PC-3 (cell line): ENCODE results near the gene DKK3. TPM values are rescaled to one million over a fixed set of nuclear protein-coding genes. Genes with fewer than 3 reads are reported as not detected.

ENCODE experiments used
- ATAC-seq: fragments of 200-7000 bp; cut with Tn5 transposase; 2 replicates; pipeline ENCODE4 v1.9.1; 2020; ENCODE audit warnings: mild to moderate bottlenecking, moderate library complexity
- BruUV-seq: library from RNA; stranded (reverse); fragments of 400-500 nt; replicated peaks from 2 replicates; lab custom pipeline; 2021; lab: Mats Ljungman, UMichigan
- CTCF ChIA-PET: fragments of 300-600 bp; sonication (Branson Sonifier 250); formaldehyde crosslinking; loops from one replicate; lab custom pipeline; 2022; ENCODE audit warnings: antibody characterized with exemption; lab: Charles Lee
- POLR2A ChIA-PET: fragments of 300-600 bp; sonication (Branson Sonifier 250); formaldehyde crosslinking; loops from one replicate; lab custom pipeline; 2022; ENCODE audit warnings: antibody characterized with exemption; ENCODE audit not compliant: unreplicated experiment; lab: Charles Lee
- DNase-seq: peaks from one replicate; pipeline ENCODE4 v3.0.0-alpha.2; 2015
- H2AFZ ChIP-seq: fragments of 300-600 bp; sonication (generic); 2 replicates; pipeline ENCODE4 v1.6.0; 2016; ENCODE audit warnings: antibody characterized with exemption, low read length
- H3F3A ChIP-seq: fragments of 300-600 bp; sonication (generic); one replicate; pipeline ENCODE4 v1.6.0; 2017; ENCODE audit warnings: antibody characterized with exemption, low read length, control low read depth, mild to moderate bottlenecking; ENCODE audit not compliant: unreplicated experiment
- H3K27ac ChIP-seq: fragments of 300-600 bp; sonication (generic); 2 replicates; pipeline ENCODE4 v1.5.1; 2016; ENCODE audit warnings: mild to moderate bottlenecking, low read length
- H3K27me3 ChIP-seq: fragments of 300-600 bp; sonication (generic); 2 replicates; pipeline ENCODE4 v1.6.1; 2016; ENCODE audit warnings: low read length, mixed read lengths
- H3K36me3 ChIP-seq: fragments of 300-600 bp; sonication (generic); 2 replicates; pipeline ENCODE4 v1.6.1; 2016; ENCODE audit warnings: low read depth, mixed run types, low read length, mixed read lengths
- H3K4me1 ChIP-seq: fragments of 300-600 bp; sonication (generic); 2 replicates; pipeline ENCODE4 v1.5.1; 2016; ENCODE audit warnings: low read length; ENCODE audit not compliant: insufficient read depth
- H3K4me2 ChIP-seq: fragments of 300-600 bp; sonication (generic); 2 replicates; pipeline ENCODE4 v1.6.0; 2016; ENCODE audit warnings: low read length
- H3K4me3 ChIP-seq: fragments of 300-600 bp; sonication (generic); 2 replicates; pipeline ENCODE4 v1.5.1; 2016; ENCODE audit warnings: mild to moderate bottlenecking, low read length, mixed read lengths
- H3K79me2 ChIP-seq: fragments of 300-600 bp; sonication (generic); 2 replicates; pipeline ENCODE4 v1.6.1; 2017; ENCODE audit warnings: low read length, mixed read lengths
- H3K9ac ChIP-seq: fragments of 300-600 bp; sonication (generic); 2 replicates; pipeline ENCODE4 v1.6.0; 2016; ENCODE audit warnings: mild to moderate bottlenecking, low read length
- H3K9me2 ChIP-seq: fragments of 300-600 bp; sonication (generic); replicated peaks from 2 replicates; pipeline ENCODE4 v1.6.1; 2016; ENCODE audit warnings: mixed run types, low read length, mixed read lengths
- H3K9me3 ChIP-seq: fragments of 300-600 bp; sonication (generic); 2 replicates; pipeline ENCODE4 v1.6.1; 2016; ENCODE audit warnings: low read length, mixed read lengths
- H4K20me1 ChIP-seq: fragments of 300-600 bp; sonication (generic); 2 replicates; pipeline ENCODE4 v1.6.1; 2016; ENCODE audit warnings: low read length, mixed read lengths
- CTCF ChIP-seq: fragments of 300-600 bp; sonication (generic); conservative IDR thresholded peaks from 2 replicates; pipeline ENCODE4 v1.5.1; 2017; ENCODE audit warnings: antibody characterized with exemption, low read depth, mild to moderate bottlenecking, low read length
- EZH2 ChIP-seq: fragments of 300-600 bp; sonication (generic); IDR thresholded peaks from one replicate; pipeline ENCODE4 v1.6.1; 2017; ENCODE audit warnings: antibody characterized with exemption, mild to moderate bottlenecking, low read length; ENCODE audit not compliant: unreplicated experiment
- EZH2phosphoT487 ChIP-seq: fragments of 300-600 bp; sonication (generic); IDR thresholded peaks from 2 replicates; pipeline ENCODE4 v1.6.1; 2018; ENCODE audit warnings: mild to moderate bottlenecking, antibody characterized with exemption, low read length, borderline replicate concordance
- intact Hi-C: fragments of 100-400 bp; cut with micrococcal nuclease; formaldehyde crosslinking; loops from 2 replicates; pipeline ENCODE4 v1.9.0; 2023
- total RNA-seq: library from RNA; depleted of rRNA; stranded (reverse); fragments of >200 nt; gene quantifications from 2 replicates; pipeline ENCODE4 v1.2.3, GENCODE V29; 2014

DKK3 gene
- total RNA-seq, 1 experiment from 2014 or later = 0.07 TPM

- no peak for DNase-seq
- no peaks in the 10 kb centered on the region for H3K79me2 ChIP-seq
- no peak overlapping the region for H2AFZ ChIP-seq
- no peaks in the 10 kb centered on the region for H3K36me3 ChIP-seq
- no peak overlapping the region for H3K4me3 ChIP-seq
- no TSS peak for BruUV-seq
- no peaks in the 10 kb centered on the region for H3K27me3 ChIP-seq
- no peak for TF ChIP-seq EZH2
- TF ChIP-seq CTCF = no peak
- TF ChIP-seq EZH2phosphoT487 = no peak
- no peaks in the 10 kb centered on the region for H3K9me2 ChIP-seq
- peaks cover 64% of the 10 kb centered on the region for H3K4me1 ChIP-seq
- H3K4me2 ChIP-seq = no peak overlapping the region
- H3K27ac ChIP-seq = peak overlapping the region; percentile 85
- CTCF ChIA-PET = no interaction called here
- intact Hi-C loops = no loop called here
- no peak for ATAC-seq
- POLR2A ChIA-PET = no interaction called here
- H3K9ac ChIP-seq = no peak overlapping the region
- no peaks in the 10 kb centered on the region for H4K20me1 ChIP-seq
- H3K9me3 ChIP-seq = no peaks in the 10 kb centered on the region
- no peaks in the 10 kb centered on the region for H3F3A ChIP-seq
Measured at GRCh38 chr11:11978098-11978637, 30.3 kb downstream of the DKK3 start.

GRCh38 chr11:11977206-11977938 is 31.1 kb downstream of the DKK3 start:
- H3K4me2 ChIP-seq = peak overlapping the region; percentile 72
- peak overlapping the region; percentile 25; the same call in 1 of the 2 replicates for H2AFZ ChIP-seq
- H3K9me2 ChIP-seq = no peaks in the 10 kb centered on the region
- ATAC-seq (peak; percentile 83), DNase-seq (peak; percentile 95)
- TF ChIP-seq CTCF = no peak
- no peak for TF ChIP-seq EZH2
- TF ChIP-seq EZH2phosphoT487 = no peak
- H3F3A ChIP-seq = no peaks in the 10 kb centered on the region
- no peaks in the 10 kb centered on the region for H3K27me3 ChIP-seq
- H3K27ac ChIP-seq = peak overlapping the region; percentile 85
- CTCF ChIA-PET = interaction anchor here (0.6 to 1.7 kb wide), 5 partner anchors 11 to 192 kb away, joined by 3 to 5 read pairs (median 3); no protein-coding TSS in a partner anchor
- BruUV-seq = no TSS peak
- no peaks in the 10 kb centered on the region for H3K9me3 ChIP-seq
- intact Hi-C loops = no loop called here
- H3K4me1 ChIP-seq = peaks cover 56% of the 10 kb centered on the region
- H3K36me3 ChIP-seq = no peaks in the 10 kb centered on the region
- POLR2A ChIA-PET = interaction anchor here (0.6 kb wide), 1 partner anchor 134 kb away, joined by 3 read pairs; no protein-coding TSS in a partner anchor
- H3K4me3 ChIP-seq = no peak overlapping the region; the same call in 1 of the 2 replicates
- no peaks in the 10 kb centered on the region for H3K79me2 ChIP-seq
- H3K9ac ChIP-seq = peak overlapping the region; percentile 48
- no peaks in the 10 kb centered on the region for H4K20me1 ChIP-seq
